HepG2 (cell line): ENCODE data around the gene PODXL2. TPM values are rescaled to one million over a fixed set of nuclear protein-coding genes. Genes with fewer than 3 reads are reported as not detected.
A peak's percentile ranks its signal among the peaks of the same experiment; 100 is the strongest.

Experiments used
- HDAC6 ChIP-seq: fragments of 200-600 bp; sonication (generic); IDR thresholded peaks from 2 replicates; pipeline ENCODE4 v1.7.0; 2017; ENCODE audit warnings: mild to moderate bottlenecking, antibody characterized with exemption, low read length, low read depth
- HMGXB3 ChIP-seq: sonication (generic); formaldehyde crosslinking; IDR thresholded peaks from 2 replicates; pipeline ENCODE4 v1.4.0; 2020; ENCODE audit warnings: missing genetic modification reagents, borderline replicate concordance
- HNF1B ChIP-seq: sonication (generic); formaldehyde crosslinking; IDR thresholded peaks from 2 replicates; pipeline ENCODE4 v1.5.1; 2020; ENCODE audit warnings: mild to moderate bottlenecking, moderate library complexity, missing genetic modification reagents
- NAIF1 ChIP-seq: sonication (generic); formaldehyde crosslinking; IDR thresholded peaks from 2 replicates; pipeline ENCODE4 v1.5.0; 2020; ENCODE audit warnings: mild to moderate bottlenecking, missing genetic modification reagents, borderline replicate concordance
- SAP130 ChIP-seq: IDR thresholded peaks from 2 replicates; pipeline ENCODE4 v1.6.1; 2016; ENCODE audit warnings: low read depth
- SP2 ChIP-seq: sonication (generic); formaldehyde crosslinking; IDR thresholded peaks from 2 replicates; pipeline ENCODE4 v1.5.1; 2020; ENCODE audit warnings: mild to moderate bottlenecking, missing genetic modification reagents
- TFE3 ChIP-seq: IDR thresholded peaks from 2 replicates; pipeline ENCODE4 v1.6.1; 2016
- YEATS4 ChIP-seq: sonication (generic); formaldehyde crosslinking; IDR thresholded peaks from 2 replicates; pipeline ENCODE4 v1.4.0; 2020; ENCODE audit warnings: missing genetic modification reagents, borderline replicate concordance
- ZFAT ChIP-seq: sonication (generic); formaldehyde crosslinking; conservative IDR thresholded peaks from 2 replicates; pipeline ENCODE4 v1.8.1; 2023; ENCODE audit warnings: missing genetic modification reagents, inconsistent platforms
- ZNF563 ChIP-seq: sonication (generic); formaldehyde crosslinking; IDR thresholded peaks from 2 replicates; pipeline ENCODE4 v1.8.0; 2022; ENCODE audit warnings: mild to moderate bottlenecking, moderate library complexity, missing genetic modification reagents
- ZNF597 ChIP-seq: sonication (generic); formaldehyde crosslinking; IDR thresholded peaks from 2 replicates; pipeline ENCODE4 v1.5.0; 2020; ENCODE audit warnings: missing genetic modification reagents
- ZNF710 ChIP-seq: sonication (generic); formaldehyde crosslinking; IDR thresholded peaks from 2 replicates; pipeline ENCODE4 v1.5.0; 2020; ENCODE audit warnings: mild to moderate bottlenecking, missing genetic modification reagents, borderline replicate concordance
- ZNF768 ChIP-seq: sonication (generic); formaldehyde crosslinking; IDR thresholded peaks from 2 replicates; pipeline ENCODE4 v1.4.0; 2020; ENCODE audit warnings: missing genetic modification reagents
- ZNF782 ChIP-seq: sonication (generic); formaldehyde crosslinking; IDR thresholded peaks from 2 replicates; pipeline ENCODE4 v1.4.0; 2020; ENCODE audit warnings: missing genetic modification reagents, mild to moderate bottlenecking, borderline replicate concordance
- ZSCAN12 ChIP-seq: sonication (generic); formaldehyde crosslinking; IDR thresholded peaks from 2 replicates; pipeline ENCODE4 v1.9.0; 2021; ENCODE audit warnings: mild to moderate bottlenecking, missing genetic modification reagents
- polyA plus RNA-seq, 8 experiments: library from polyadenylated mRNA; depleted of rRNA in 3 of 8; stranded (reverse) in 7 of 8; unstranded in 1 of 8; fragments of >200 nt; fragmentation: Illumina TruSeq in 4 of 8; extraction: Trizol in 4 of 8; gene quantifications; 2 replicates each; pipeline versions ENCODE4 v1.2.1 to v1.2.3, GENCODE V29; 2011 to 2016; ENCODE audit warnings: low read depth in 4 of 8, missing spikeins in 1 of 8, mixed read lengths in 1 of 8; ENCODE audit not compliant: insufficient read depth in 1 of 8
- total RNA-seq, 5 experiments: library from RNA; depleted of rRNA; stranded (reverse); fragments of >200 nt; fragmentation: Illumina TruSeq; extraction: Trizol; gene quantifications; 2 replicates each; pipeline ENCODE4 v1.2.3, GENCODE V29; 2016; ENCODE audit warnings: low read depth in 1 of 5
- TF ChIP-seq, protein P1 (sequence below): sonication (generic); formaldehyde crosslinking; IDR thresholded peaks from 2 replicates; pipeline ENCODE4 v1.8.0; 2023; ENCODE audit warnings: mild to moderate bottlenecking, missing genetic modification reagents

PODXL2 gene
- total and polyA plus RNA-seq, 2 of the 13 experiments (the other 11 are each of a cell fraction or from before 2014, with no cell fraction given), result 20.4 to 25.1 TPM

DNA sequence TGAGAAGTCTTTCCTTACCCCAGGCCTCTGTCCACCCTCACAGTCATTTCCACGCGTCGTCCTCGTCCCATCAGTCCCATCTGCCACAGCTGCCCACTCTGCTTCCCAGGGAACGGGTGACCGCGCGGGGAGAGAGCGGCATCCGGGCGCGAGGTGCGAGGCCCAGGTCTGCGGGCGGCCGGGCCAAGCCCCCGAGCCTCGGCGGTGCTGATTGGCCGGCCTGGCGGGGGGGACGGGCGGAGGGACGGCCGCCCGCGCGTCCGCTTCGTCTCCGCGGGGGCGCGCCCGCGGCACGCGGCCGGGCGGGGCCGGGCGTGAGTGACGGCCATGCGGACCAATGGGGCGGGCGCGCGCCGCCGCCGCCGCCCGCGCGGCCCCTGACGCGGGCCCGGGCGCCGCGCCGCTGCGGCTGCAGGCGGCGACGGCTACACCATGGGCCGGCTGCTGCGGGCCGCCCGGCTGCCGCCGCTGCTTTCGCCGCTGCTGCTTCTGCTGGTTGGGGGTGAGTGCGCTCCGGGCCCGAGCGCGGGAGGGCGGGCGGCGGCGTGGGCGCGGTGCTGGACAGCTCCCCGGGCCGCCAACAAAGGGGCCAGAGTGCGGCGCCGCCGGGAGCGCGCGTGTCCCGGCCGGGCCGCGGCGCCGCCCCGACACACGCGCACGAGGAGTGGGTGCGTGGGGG lies at the start of gene PODXL2 (continued):
- TF ChIP-seq ZNF563 (CRISPR knock-in tag) (peak; percentile 86; the same call in 1 of the 2 replicates), SP2 (peak; percentile 78), YEATS4 (0 out of 2 replicates have a peak, but pooled peaks have one; percentile 2), ZFAT (CRISPR knock-in tag) (0 out of 2 replicates have a peak, but pooled peaks have one; percentile 5), HNF1B (CRISPR knock-in tag) (peak; percentile 53; the same call in 1 of the 2 replicates), SAP130 (CRISPR knock-in tag) (peak; percentile 27), NAIF1 (CRISPR knock-in tag) (no peak), ZNF597 (CRISPR knock-in tag) (no peak), TFE3 (CRISPR knock-in tag) (peak; percentile 42; the same call in 1 of the 2 replicates), ZNF710 (CRISPR knock-in tag) (0 out of 2 replicates have a peak, but pooled peaks have one; percentile 32), ZNF768 (CRISPR knock-in tag) (peak; percentile 38; the same call in 1 of the 2 replicates), HDAC6 (no peak), HMGXB3 (CRISPR knock-in tag) (peak; percentile 66; the same call in 1 of the 2 replicates), ZNF782 (CRISPR knock-in tag) (0 out of 2 replicates have a peak, but pooled peaks have one; percentile 72), ZSCAN12 (CRISPR knock-in tag) (no peak)
- TF ChIP-seq, protein P1, sequence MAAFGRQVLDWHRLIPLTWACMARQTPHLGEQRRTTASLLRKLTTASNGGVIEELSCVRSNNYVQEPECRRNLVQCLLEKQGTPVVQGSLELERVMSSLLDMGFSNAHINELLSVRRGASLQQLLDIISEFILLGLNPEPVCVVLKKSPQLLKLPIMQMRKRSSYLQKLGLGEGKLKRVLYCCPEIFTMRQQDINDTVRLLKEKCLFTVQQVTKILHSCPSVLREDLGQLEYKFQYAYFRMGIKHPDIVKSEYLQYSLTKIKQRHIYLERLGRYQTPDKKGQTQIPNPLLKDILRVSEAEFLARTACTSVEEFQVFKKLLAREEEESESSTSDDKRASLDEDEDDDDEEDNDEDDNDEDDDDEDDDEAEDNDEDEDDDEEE (CRISPR knock-in tag), result peak; percentile 91
